SK-N-SH (cell line): Measurements from ENCODE around the gene KIF16B. TPM values are rescaled to one million over a fixed set of nuclear protein-coding genes. Genes with fewer than 3 reads are reported as not detected.

Experiments
- CTCF ChIA-PET: fragments of 300-600, 350-600 bp; formaldehyde crosslinking; extraction: SDS; loops from one replicate; lab custom pipeline; 2021; lab: Yijun Ruan, JAX
- POLR2A ChIA-PET: fragments of 350-600 bp; sonication (Branson Sonifier 250); formaldehyde crosslinking; extraction: SDS; loops from one replicate; lab custom pipeline; 2020; ENCODE audit warnings: antibody characterized with exemption, inconsistent platforms; lab: Yijun Ruan, JAX
- DNase-seq: peaks from one replicate; pipeline ENCODE4 v3.0.0; 2012
- H2AFZ ChIP-seq: fragments of 200-600 bp; sonication (generic); 2 replicates; pipeline ENCODE4 v1.8.1; 2016; ENCODE audit warnings: antibody characterized with exemption, mild to moderate bottlenecking, low read depth
- H3F3A ChIP-seq: fragments of 200-600 bp; sonication (generic); replicated peaks from 2 replicates; pipeline ENCODE3; 2016; ENCODE audit warnings: antibody characterized with exemption, mild to moderate bottlenecking; ENCODE audit not compliant: insufficient read depth
- H3K27ac ChIP-seq, 2 experiments: fragments of 200-500 bp in 1 of 2; fragments of 200-600 bp in 1 of 2; sonication (Bioruptor generic) in 1 of 2; sonication (generic), shearing (Covaris generic) in 1 of 2; 2 replicates each; pipeline versions ENCODE4 v1.5.1 to v1.6.1; 2014 to 2016; ENCODE audit warnings: low read depth in 2 of 2, inconsistent platforms in 1 of 2, low read length in 1 of 2, mild to moderate bottlenecking in 1 of 2, mixed read lengths in 1 of 2
- H3K27me3 ChIP-seq: fragments of 200-600 bp; sonication (generic), shearing (Covaris generic); 2 replicates; pipeline ENCODE4 v1.6.1; 2016; ENCODE audit warnings: mixed run types; ENCODE audit not compliant: insufficient read depth
- H3K36me3 ChIP-seq, 2 experiments: fragments of 200-500 bp in 1 of 2; fragments of 200-600 bp in 1 of 2; sonication (Bioruptor generic) in 1 of 2; sonication (generic) in 1 of 2; replicated peaks in 1 of 2; 2 replicates each; pipeline versions ENCODE3 to v1.5.1; 2014 to 2016; ENCODE audit warnings: low read length in 1 of 2, mild to moderate bottlenecking in 1 of 2; ENCODE audit not compliant: insufficient read depth in 2 of 2, control insufficient read depth in 1 of 2
- H3K4me1 ChIP-seq, 2 experiments: fragments of 200-500 bp in 1 of 2; fragments of 200-600 bp in 1 of 2; sonication (Bioruptor generic) in 1 of 2; sonication (generic), shearing (Covaris generic) in 1 of 2; 2 replicates each; pipeline versions ENCODE4 v1.5.1 to v1.6.1; 2014 to 2016; ENCODE audit warnings: low read depth in 1 of 2, low read length in 1 of 2, mixed run types in 1 of 2; ENCODE audit not compliant: insufficient read depth in 2 of 2, control insufficient read depth in 1 of 2
- H3K4me2 ChIP-seq: fragments of 200-600 bp; sonication (generic), shearing (Covaris generic); 2 replicates; pipeline ENCODE4 v1.6.1; 2017; ENCODE audit warnings: mixed run types
- H3K4me3 ChIP-seq, 2 experiments: fragments of 200-500 bp in 1 of 2; fragments of 200-600 bp in 1 of 2; sonication (Bioruptor generic) in 1 of 2; sonication (generic), shearing (Covaris generic) in 1 of 2; 2 replicates each; pipeline versions ENCODE4 v1.5.1 to v1.8.1; 2014 to 2016; ENCODE audit warnings: low read depth in 2 of 2, inconsistent platforms in 1 of 2, low read length in 1 of 2, mild to moderate bottlenecking in 1 of 2, mixed read lengths in 1 of 2, moderate library complexity in 1 of 2
- H3K79me2 ChIP-seq: fragments of 200-600 bp; sonication (generic); 2 replicates; pipeline ENCODE4 v1.8.1; 2017; ENCODE audit warnings: mild to moderate bottlenecking; ENCODE audit not compliant: insufficient read depth
- H3K9ac ChIP-seq: fragments of 200-600 bp; sonication (generic); 2 replicates; pipeline ENCODE4 v1.6.1; 2017; ENCODE audit warnings: mixed run types
- H3K9me2 ChIP-seq: fragments of 200-600 bp; sonication (generic); 2 replicates; pipeline ENCODE4 v1.6.1; 2017; ENCODE audit warnings: mixed run types
- H3K9me3 ChIP-seq: fragments of 200-600 bp; sonication (generic); 2 replicates; pipeline ENCODE4 v1.6.1; 2017; ENCODE audit warnings: mixed run types, mild to moderate bottlenecking, moderate library complexity
- H4K20me1 ChIP-seq: fragments of 200-600 bp; sonication (generic); 2 replicates; pipeline ENCODE4 v1.6.1; 2017; ENCODE audit warnings: mild to moderate bottlenecking, mixed run types; ENCODE audit not compliant: insufficient read depth
- ELF1 ChIP-seq: IDR thresholded peaks from 2 replicates; pipeline ENCODE4 v1.4.0; 2012
- EP300 ChIP-seq, 2 experiments: IDR thresholded peaks; 2 replicates each; pipeline versions ENCODE4 v1.4.0 to v1.6.1; 2012; ENCODE audit warnings: borderline replicate concordance in 1 of 2, low read depth in 1 of 2, low read length in 1 of 2
- EZH2phosphoT487 ChIP-seq: fragments of 200-600 bp; sonication (generic); IDR thresholded peaks from 2 replicates; pipeline ENCODE4 v1.6.1; 2017; ENCODE audit warnings: low read depth, mixed run types, mild to moderate bottlenecking, antibody characterized with exemption, moderate library complexity, borderline replicate concordance
- FOSL2 ChIP-seq: IDR thresholded peaks from 2 replicates; pipeline ENCODE4 v1.4.0; 2012; ENCODE audit warnings: low read depth, mild to moderate bottlenecking, moderate library complexity, borderline replicate concordance
- FOXM1 ChIP-seq: IDR thresholded peaks from 2 replicates; pipeline ENCODE4 v1.4.0; 2012; ENCODE audit warnings: low read depth, mild to moderate bottlenecking
- GATA2 ChIP-seq: sonication (generic); formaldehyde crosslinking; IDR thresholded peaks from 2 replicates; pipeline ENCODE4 v1.5.0; 2020; ENCODE audit warnings: mild to moderate bottlenecking, missing genetic modification reagents
- JUND ChIP-seq: IDR thresholded peaks from 2 replicates; pipeline ENCODE4 v1.4.0; 2012
- NRF1 ChIP-seq: IDR thresholded peaks from 2 replicates; pipeline ENCODE4 v1.6.1; 2012; ENCODE audit warnings: low read depth, mild to moderate bottlenecking, low read length
- POLR2AphosphoS5 ChIP-seq: IDR thresholded peaks from 2 replicates; pipeline ENCODE4 v1.6.1; 2012; ENCODE audit warnings: low read depth, low read length
- RAD21 ChIP-seq: IDR thresholded peaks from 2 replicates; pipeline ENCODE4 v1.6.1; 2012; ENCODE audit warnings: mild to moderate bottlenecking, low read length
- RCOR1 ChIP-seq: fragments of 150-350 bp; IDR thresholded peaks from 2 replicates; pipeline ENCODE4 v1.6.1; 2017; ENCODE audit warnings: antibody characterized with exemption, low read length
- RXRA ChIP-seq: IDR thresholded peaks from 2 replicates; pipeline ENCODE4 v1.4.0; 2012; ENCODE audit warnings: low read depth, mild to moderate bottlenecking, borderline replicate concordance
- SMC3 ChIP-seq: IDR thresholded peaks from 2 replicates; pipeline ENCODE4 v1.6.1; 2012; ENCODE audit warnings: low read depth, low read length, improper control_type of control experiment
- TAF1 ChIP-seq: IDR thresholded peaks from 2 replicates; pipeline ENCODE4 v1.6.1; 2012; ENCODE audit warnings: low read depth, mild to moderate bottlenecking, low read length, moderate library complexity, borderline replicate concordance
- TCF12 ChIP-seq: IDR thresholded peaks from 2 replicates; pipeline ENCODE4 v1.4.0; 2012
- TEAD4 ChIP-seq: IDR thresholded peaks from 2 replicates; pipeline ENCODE4 v1.4.0; 2012; ENCODE audit warnings: mild to moderate bottlenecking, borderline replicate concordance; ENCODE audit not compliant: insufficient read depth
- WGBS: methylation state at CpG from one replicate; pipeline ENCODE4 v1.1.6; 2017; ENCODE audit warnings: low lambda C conversion rate; 5-methylcytosine and 5-hydroxymethylcytosine counted together
- polyA plus RNA-seq, 3 experiments: library from polyadenylated mRNA; depleted of rRNA; stranded (reverse); fragments of >200 nt; gene quantifications; 2 replicates each; pipeline ENCODE4 v1.2.3, GENCODE V29; 2012
- TF ChIP-seq, protein P1 (sequence below): IDR thresholded peaks from 2 replicates; pipeline ENCODE4; 2012
- TF ChIP-seq, protein P2 (sequence below): fragments of 200-600 bp; sonication (generic); IDR thresholded peaks from 2 replicates; pipeline ENCODE4 v1.6.1; 2017; ENCODE audit warnings: antibody characterized with exemption, mild to moderate bottlenecking, moderate library complexity

Gene KIF16B
- polyA plus RNA-seq, 1 of the 3 experiments (the other 2 are of a cell fraction), result 3.3 TPM

DNA sequence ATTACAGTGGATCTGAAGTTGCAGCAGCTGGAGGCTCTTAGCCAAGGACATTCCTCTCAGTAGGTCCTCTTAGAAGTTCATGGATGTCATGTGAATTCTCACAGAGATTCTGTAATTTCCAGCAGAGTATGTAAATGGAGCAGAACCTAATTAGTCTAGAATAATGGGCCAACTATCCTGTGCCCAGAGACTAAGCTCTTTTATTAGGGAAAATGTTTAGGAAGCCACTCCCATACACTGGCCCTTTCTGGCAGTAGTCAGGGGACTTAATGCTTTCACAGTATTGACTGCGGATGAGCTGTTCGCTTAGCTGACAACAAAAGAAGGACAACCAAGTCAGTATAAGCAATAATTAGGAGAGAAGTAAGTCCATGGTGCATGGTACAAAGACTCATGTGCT is 43.8 kb upstream of the KIF16B start:
- Histone ChIP-seq H3K36me3 (no peaks in the 10 kb centered on the region), H3F3A (no peaks in the 10 kb centered on the region), H3K27ac (no peak overlapping the region), H2AFZ (no peak overlapping the region), H3K9me2 (no peaks in the 10 kb centered on the region), H3K4me1 (peaks cover 0 to 2% of the 10 kb centered on the region in 2 experiments; a peak in 1 of 4 replicates), H4K20me1 (no peaks in the 10 kb centered on the region), H3K9me3 (no peaks in the 10 kb centered on the region)
- ChIA-PET POLR2A (no interaction called here), CTCF (interaction anchor here (1.2 kb wide), 1 partner anchor 13 kb away, joined by 3 read pairs; no protein-coding TSS in a partner anchor)
- DNase-seq, result no peak
- WGBS, result 94% methylated on average over 2 of the region's 2 CpGs
- no peak for TF ChIP-seq SMC3
- TF ChIP-seq, all 33 proteins: peak for 0
- Histone ChIP-seq H3K4me2 (no peak overlapping the region), H3K27me3 (no peaks in the 10 kb centered on the region), H3K79me2 (no peaks in the 10 kb centered on the region), H3K9ac (no peak overlapping the region), H3K4me3 (no peak overlapping the region)

- no peaks in the 10 kb centered on the region for H4K20me1 ChIP-seq
- WGBS, result 48% methylated on average over 2 of the region's 2 CpGs
- H3K27me3 ChIP-seq, result no peaks in the 10 kb centered on the region
- no peak for TF ChIP-seq GATA2
- no peak for TF ChIP-seq TCF12
- TF ChIP-seq FOSL2, result no peak
- TF ChIP-seq RAD21, result no peak
- TF ChIP-seq EP300 (IDR thresholded peaks at IDR 0.05; ENCODE audit: borderline replicate concordance in 1 of 2, low read depth in 1 of 2, low read length in 1 of 2), result no peak
- TF ChIP-seq SMC3, result no peak
- TF ChIP-seq NRF1, result no peak
- TF ChIP-seq TAF1, result no peak
- no peak for TF ChIP-seq ELF1
- TF ChIP-seq EZH2phosphoT487, result no peak
- TF ChIP-seq RXRA, result no peak
- no peak for TF ChIP-seq JUND
- no peak for TF ChIP-seq POLR2AphosphoS5
- TF ChIP-seq TEAD4, result no peak
- no peak for TF ChIP-seq RCOR1
- TF ChIP-seq, protein P1, sequence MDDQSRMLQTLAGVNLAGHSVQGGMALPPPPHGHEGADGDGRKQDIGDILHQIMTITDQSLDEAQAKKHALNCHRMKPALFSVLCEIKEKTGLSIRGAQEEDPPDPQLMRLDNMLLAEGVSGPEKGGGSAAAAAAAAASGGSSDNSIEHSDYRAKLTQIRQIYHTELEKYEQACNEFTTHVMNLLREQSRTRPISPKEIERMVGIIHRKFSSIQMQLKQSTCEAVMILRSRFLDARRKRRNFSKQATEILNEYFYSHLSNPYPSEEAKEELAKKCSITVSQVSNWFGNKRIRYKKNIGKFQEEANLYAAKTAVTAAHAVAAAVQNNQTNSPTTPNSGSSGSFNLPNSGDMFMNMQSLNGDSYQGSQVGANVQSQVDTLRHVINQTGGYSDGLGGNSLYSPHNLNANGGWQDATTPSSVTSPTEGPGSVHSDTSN, result no peak
- TF ChIP-seq, protein P2, sequence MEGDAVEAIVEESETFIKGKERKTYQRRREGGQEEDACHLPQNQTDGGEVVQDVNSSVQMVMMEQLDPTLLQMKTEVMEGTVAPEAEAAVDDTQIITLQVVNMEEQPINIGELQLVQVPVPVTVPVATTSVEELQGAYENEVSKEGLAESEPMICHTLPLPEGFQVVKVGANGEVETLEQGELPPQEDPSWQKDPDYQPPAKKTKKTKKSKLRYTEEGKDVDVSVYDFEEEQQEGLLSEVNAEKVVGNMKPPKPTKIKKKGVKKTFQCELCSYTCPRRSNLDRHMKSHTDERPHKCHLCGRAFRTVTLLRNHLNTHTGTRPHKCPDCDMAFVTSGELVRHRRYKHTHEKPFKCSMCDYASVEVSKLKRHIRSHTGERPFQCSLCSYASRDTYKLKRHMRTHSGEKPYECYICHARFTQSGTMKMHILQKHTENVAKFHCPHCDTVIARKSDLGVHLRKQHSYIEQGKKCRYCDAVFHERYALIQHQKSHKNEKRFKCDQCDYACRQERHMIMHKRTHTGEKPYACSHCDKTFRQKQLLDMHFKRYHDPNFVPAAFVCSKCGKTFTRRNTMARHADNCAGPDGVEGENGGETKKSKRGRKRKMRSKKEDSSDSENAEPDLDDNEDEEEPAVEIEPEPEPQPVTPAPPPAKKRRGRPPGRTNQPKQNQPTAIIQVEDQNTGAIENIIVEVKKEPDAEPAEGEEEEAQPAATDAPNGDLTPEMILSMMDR, result no peak
- no peak for TF ChIP-seq FOXM1
- TF ChIP-seq, all 33 proteins: peak for 0
- Histone ChIP-seq H3K9ac (no peak overlapping the region), H3K36me3 (no peaks in the 10 kb centered on the region), H2AFZ (no peak overlapping the region), H3K9me2 (no peaks in the 10 kb centered on the region), H3K4me3 (no peak overlapping the region), H3F3A (no peaks in the 10 kb centered on the region), H3K79me2 (no peaks in the 10 kb centered on the region), H3K27ac (no peak overlapping the region; a peak in 1 of 4 replicates), H3K9me3 (no peaks in the 10 kb centered on the region), H3K4me2 (no peak overlapping the region), H3K4me1 (peaks cover 0 to 2% of the 10 kb centered on the region in 2 experiments; a peak in 1 of 4 replicates)
- DNase-seq, result no peak
- POLR2A ChIA-PET, result no interaction called here
- CTCF ChIA-PET, result interaction anchor here (1.2 kb wide), 1 partner anchor 14 kb away, joined by 3 read pairs; no protein-coding TSS in a partner anchor
Measured at GRCh38 chr20:16616317-16616716, 43.1 kb upstream of the KIF16B start.
